ENCODE measurements around the gene INPP4A. TPM values are rescaled to one million over a fixed set of nuclear protein-coding genes. Genes with fewer than 3 reads are reported as not detected.

INPP4A gene
- total and polyA plus RNA-seq, 10 of the 15 experiments (the other 5 are each of a cell fraction or from before 2014, with no cell fraction given): 4.7 to 62.3 (median 36.9) TPM

DNA sequence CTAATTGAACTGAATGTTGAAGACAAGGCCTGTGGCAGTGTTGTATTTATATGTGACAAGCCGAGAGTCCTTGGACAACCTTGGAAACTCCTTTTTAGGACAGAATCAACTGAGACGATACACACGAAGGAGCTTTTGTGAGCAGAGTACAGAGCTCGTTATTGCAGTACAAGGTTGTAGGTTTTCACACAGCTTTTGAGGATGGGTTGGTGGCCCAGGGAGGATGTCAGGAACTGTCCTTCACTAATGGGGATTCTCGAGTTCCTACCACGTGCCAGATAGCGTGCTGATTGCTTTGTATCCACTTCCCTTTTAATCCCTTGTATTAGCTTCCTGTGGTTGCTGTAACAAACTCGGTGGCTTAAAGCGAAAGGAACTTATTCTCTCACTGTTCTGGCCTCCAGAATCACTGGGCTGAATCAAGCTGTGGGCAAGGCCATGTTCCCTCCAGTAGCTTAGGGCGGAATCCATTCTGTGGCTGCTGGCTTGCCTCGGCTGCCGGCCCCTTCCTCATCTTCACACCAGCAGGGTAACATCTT is 20.2 kb downstream of the INPP4A start (continued):
- TF ChIP-seq, protein P1, sequence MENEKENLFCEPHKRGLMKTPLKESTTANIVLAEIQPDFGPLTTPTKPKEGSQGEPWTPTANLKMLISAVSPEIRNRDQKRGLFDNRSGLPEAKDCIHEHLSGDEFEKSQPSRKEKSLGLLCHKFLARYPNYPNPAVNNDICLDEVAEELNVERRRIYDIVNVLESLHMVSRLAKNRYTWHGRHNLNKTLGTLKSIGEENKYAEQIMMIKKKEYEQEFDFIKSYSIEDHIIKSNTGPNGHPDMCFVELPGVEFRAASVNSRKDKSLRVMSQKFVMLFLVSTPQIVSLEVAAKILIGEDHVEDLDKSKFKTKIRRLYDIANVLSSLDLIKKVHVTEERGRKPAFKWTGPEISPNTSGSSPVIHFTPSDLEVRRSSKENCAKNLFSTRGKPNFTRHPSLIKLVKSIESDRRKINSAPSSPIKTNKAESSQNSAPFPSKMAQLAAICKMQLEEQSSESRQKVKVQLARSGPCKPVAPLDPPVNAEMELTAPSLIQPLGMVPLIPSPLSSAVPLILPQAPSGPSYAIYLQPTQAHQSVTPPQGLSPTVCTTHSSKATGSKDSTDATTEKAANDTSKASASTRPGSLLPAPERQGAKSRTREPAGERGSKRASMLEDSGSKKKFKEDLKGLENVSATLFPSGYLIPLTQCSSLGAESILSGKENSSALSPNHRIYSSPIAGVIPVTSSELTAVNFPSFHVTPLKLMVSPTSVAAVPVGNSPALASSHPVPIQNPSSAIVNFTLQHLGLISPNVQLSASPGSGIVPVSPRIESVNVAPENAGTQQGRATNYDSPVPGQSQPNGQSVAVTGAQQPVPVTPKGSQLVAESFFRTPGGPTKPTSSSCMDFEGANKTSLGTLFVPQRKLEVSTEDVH (IDR thresholded peaks at IDR 0.05; ENCODE audit: low read depth, partially characterized antibody): peak; percentile 17
- TF ChIP-seq ZNF384 (IDR thresholded peaks at IDR 0.05; ENCODE audit: borderline replicate concordance, low read depth, low read length) (no peak), TAF1 (IDR thresholded peaks at IDR 0.05; ENCODE audit: borderline replicate concordance, low read depth, low read length) (peak; percentile 71), CREB1 (IDR thresholded peaks at IDR 0.05; ENCODE audit: low read depth) (no peak), RFX5 (IDR thresholded peaks at IDR 0.05; ENCODE audit: low read depth, low read length) (peak; percentile 8; the same call in 1 of the 2 replicates), EGR1 (IDR thresholded peaks at IDR 0.05; ENCODE audit: borderline replicate concordance in 1 of 2, low read depth in 2 of 2, low read length in 2 of 2) (no peak), SIN3A (IDR thresholded peaks at IDR 0.05; ENCODE audit: low read depth, low read length) (no peak), POLR2AphosphoS5 (IDR thresholded peaks at IDR 0.05; ENCODE audit: low read length) (peak; percentile 92), JUND (IDR thresholded peaks at IDR 0.05; ENCODE audit: low read depth, low read length) (no peak), NFXL1 (IDR thresholded peaks at IDR 0.05; ENCODE audit: borderline replicate concordance) (no peak), TCF3 (IDR thresholded peaks at IDR 0.05; ENCODE audit: borderline replicate concordance, insufficient read depth, low read depth, low read length) (peak; percentile 97), STAT1 (conservative IDR thresholded peaks at IDR 0.05) (no peak), NR2C1 (IDR thresholded peaks at IDR 0.05) (no peak; the same call in 1 of the 2 replicates), ZNF24 (IDR thresholded peaks at IDR 0.05) (peak; percentile 83; the same call in 1 of the 2 replicates)
- TF ChIP-seq, protein P2, sequence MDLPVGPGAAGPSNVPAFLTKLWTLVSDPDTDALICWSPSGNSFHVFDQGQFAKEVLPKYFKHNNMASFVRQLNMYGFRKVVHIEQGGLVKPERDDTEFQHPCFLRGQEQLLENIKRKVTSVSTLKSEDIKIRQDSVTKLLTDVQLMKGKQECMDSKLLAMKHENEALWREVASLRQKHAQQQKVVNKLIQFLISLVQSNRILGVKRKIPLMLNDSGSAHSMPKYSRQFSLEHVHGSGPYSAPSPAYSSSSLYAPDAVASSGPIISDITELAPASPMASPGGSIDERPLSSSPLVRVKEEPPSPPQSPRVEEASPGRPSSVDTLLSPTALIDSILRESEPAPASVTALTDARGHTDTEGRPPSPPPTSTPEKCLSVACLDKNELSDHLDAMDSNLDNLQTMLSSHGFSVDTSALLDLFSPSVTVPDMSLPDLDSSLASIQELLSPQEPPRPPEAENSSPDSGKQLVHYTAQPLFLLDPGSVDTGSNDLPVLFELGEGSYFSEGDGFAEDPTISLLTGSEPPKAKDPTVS (IDR thresholded peaks at IDR 0.05; ENCODE audit: low read depth, low read length): no peak
- TF ChIP-seq, protein P3, sequence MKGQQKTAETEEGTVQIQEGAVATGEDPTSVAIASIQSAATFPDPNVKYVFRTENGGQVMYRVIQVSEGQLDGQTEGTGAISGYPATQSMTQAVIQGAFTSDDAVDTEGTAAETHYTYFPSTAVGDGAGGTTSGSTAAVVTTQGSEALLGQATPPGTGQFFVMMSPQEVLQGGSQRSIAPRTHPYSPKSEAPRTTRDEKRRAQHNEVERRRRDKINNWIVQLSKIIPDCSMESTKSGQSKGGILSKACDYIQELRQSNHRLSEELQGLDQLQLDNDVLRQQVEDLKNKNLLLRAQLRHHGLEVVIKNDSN (IDR thresholded peaks at IDR 0.05; ENCODE audit: borderline replicate concordance, extremely low read length, insufficient read depth, low read depth, low read length): peak; percentile 76
- TF ChIP-seq, protein P4, sequence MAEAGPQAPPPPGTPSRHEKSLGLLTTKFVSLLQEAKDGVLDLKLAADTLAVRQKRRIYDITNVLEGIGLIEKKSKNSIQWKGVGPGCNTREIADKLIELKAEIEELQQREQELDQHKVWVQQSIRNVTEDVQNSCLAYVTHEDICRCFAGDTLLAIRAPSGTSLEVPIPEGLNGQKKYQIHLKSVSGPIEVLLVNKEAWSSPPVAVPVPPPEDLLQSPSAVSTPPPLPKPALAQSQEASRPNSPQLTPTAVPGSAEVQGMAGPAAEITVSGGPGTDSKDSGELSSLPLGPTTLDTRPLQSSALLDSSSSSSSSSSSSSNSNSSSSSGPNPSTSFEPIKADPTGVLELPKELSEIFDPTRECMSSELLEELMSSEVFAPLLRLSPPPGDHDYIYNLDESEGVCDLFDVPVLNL (IDR thresholded peaks at IDR 0.05; ENCODE audit: low read depth, low read length): no peak
- TF ChIP-seq, protein P5, sequence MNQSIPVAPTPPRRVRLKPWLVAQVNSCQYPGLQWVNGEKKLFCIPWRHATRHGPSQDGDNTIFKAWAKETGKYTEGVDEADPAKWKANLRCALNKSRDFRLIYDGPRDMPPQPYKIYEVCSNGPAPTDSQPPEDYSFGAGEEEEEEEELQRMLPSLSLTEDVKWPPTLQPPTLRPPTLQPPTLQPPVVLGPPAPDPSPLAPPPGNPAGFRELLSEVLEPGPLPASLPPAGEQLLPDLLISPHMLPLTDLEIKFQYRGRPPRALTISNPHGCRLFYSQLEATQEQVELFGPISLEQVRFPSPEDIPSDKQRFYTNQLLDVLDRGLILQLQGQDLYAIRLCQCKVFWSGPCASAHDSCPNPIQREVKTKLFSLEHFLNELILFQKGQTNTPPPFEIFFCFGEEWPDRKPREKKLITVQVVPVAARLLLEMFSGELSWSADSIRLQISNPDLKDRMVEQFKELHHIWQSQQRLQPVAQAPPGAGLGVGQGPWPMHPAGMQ (IDR thresholded peaks at IDR 0.05; ENCODE audit: borderline replicate concordance): no peak
- TF ChIP-seq, protein P6, sequence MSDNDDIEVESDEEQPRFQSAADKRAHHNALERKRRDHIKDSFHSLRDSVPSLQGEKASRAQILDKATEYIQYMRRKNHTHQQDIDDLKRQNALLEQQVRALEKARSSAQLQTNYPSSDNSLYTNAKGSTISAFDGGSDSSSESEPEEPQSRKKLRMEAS (IDR thresholded peaks at IDR 0.05; ENCODE audit: low read depth, low read length): peak; percentile 94
- TF ChIP-seq, protein P7, sequence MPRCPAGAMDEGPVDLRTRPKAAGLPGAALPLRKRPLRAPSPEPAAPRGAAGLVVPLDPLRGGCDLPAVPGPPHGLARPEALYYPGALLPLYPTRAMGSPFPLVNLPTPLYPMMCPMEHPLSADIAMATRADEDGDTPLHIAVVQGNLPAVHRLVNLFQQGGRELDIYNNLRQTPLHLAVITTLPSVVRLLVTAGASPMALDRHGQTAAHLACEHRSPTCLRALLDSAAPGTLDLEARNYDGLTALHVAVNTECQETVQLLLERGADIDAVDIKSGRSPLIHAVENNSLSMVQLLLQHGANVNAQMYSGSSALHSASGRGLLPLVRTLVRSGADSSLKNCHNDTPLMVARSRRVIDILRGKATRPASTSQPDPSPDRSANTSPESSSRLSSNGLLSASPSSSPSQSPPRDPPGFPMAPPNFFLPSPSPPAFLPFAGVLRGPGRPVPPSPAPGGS (IDR thresholded peaks at IDR 0.05; ENCODE audit: borderline replicate concordance, insufficient read depth, low read depth, low read length, poor library complexity, severe bottlenecking): peak; percentile 92

Measured in GM12878 (cell line).